Body of pancreas (tissue), 4 donors: ENCODE measurements around the gene SNX1.

Experiments
- POLR2A ChIP-seq, 3 donors: fragments of 450-650 bp; IDR thresholded peaks; one replicate each; pipeline ENCODE4 v1.6.1; 2016; ENCODE audit warnings: antibody characterized with exemption in 3 of 3, mild to moderate bottlenecking in 2 of 3
- TF ChIP-seq, protein P1 (sequence below), 7 experiments: fragments of 450-650 bp in 4 of 7; fragments of 200-600 bp in 3 of 7; sonication (generic) in 3 of 7; IDR thresholded peaks; one replicate each; pipeline ENCODE4 v1.5.1; 2016 to 2019; ENCODE audit warnings: antibody characterized with exemption in 7 of 7

DNA sequence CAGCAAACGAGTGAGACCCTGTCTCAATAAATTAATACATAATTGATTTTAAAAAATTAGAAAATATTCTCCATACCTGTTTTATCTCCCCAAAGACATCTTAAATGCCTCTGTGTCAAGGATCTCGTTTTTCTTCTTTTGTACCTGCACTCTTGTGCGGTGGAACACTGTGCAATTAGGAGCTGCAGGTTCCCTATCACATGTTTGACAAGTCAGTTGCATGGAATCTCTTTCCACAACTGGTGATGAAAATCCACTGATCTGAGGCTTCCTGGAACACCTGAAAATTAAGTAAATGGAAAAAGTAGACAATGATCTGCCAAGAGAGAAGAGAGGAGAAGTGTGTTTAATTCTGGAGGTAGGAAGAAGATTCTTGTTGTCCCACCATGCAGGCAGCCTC is 52.8 kb downstream of the SNX1 start:
- TF ChIP-seq, protein P1, sequence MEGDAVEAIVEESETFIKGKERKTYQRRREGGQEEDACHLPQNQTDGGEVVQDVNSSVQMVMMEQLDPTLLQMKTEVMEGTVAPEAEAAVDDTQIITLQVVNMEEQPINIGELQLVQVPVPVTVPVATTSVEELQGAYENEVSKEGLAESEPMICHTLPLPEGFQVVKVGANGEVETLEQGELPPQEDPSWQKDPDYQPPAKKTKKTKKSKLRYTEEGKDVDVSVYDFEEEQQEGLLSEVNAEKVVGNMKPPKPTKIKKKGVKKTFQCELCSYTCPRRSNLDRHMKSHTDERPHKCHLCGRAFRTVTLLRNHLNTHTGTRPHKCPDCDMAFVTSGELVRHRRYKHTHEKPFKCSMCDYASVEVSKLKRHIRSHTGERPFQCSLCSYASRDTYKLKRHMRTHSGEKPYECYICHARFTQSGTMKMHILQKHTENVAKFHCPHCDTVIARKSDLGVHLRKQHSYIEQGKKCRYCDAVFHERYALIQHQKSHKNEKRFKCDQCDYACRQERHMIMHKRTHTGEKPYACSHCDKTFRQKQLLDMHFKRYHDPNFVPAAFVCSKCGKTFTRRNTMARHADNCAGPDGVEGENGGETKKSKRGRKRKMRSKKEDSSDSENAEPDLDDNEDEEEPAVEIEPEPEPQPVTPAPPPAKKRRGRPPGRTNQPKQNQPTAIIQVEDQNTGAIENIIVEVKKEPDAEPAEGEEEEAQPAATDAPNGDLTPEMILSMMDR (IDR thresholded peaks at IDR 0.05) = no peak
- TF ChIP-seq POLR2A (IDR thresholded peaks at IDR 0.05) = no peak
